ENCODE data around the gene HIGD1A.

DNA sequence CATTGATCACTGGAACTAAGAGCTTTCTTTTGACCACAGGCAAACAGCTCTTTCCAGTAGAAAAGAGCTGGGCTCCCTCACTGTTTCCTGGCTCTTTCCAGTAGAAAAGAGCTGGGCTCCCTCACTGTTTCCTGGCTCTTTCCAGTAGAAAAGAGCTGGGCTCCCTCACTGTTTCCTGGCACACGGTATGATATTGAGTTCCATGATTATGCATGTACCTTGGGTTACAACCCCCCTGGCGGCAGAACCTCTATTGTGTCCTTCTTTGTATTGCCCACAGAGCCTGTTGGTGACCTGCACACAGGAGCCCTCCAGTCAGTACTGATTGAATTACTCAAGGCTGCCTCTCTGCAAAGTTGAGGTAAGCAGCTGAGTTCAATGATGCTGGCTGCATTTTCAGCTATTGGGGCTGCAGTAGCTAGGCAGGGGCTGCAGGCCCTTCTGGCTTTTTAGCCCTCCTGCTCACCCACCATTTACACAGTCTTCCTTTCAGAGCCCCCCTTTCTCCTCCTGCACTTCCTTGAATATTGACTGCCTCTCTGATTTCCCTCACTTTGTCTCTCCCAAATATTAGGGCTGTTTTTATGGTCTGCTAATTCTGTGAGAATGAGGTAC is 15.2 kb upstream of the HIGD1A start:
- TF ChIP-seq, protein P1, sequence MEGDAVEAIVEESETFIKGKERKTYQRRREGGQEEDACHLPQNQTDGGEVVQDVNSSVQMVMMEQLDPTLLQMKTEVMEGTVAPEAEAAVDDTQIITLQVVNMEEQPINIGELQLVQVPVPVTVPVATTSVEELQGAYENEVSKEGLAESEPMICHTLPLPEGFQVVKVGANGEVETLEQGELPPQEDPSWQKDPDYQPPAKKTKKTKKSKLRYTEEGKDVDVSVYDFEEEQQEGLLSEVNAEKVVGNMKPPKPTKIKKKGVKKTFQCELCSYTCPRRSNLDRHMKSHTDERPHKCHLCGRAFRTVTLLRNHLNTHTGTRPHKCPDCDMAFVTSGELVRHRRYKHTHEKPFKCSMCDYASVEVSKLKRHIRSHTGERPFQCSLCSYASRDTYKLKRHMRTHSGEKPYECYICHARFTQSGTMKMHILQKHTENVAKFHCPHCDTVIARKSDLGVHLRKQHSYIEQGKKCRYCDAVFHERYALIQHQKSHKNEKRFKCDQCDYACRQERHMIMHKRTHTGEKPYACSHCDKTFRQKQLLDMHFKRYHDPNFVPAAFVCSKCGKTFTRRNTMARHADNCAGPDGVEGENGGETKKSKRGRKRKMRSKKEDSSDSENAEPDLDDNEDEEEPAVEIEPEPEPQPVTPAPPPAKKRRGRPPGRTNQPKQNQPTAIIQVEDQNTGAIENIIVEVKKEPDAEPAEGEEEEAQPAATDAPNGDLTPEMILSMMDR (IDR thresholded peaks at IDR 0.05; ENCODE audit: insufficient read depth, low read length, poor library complexity, severe bottlenecking), result no peak
- TF ChIP-seq EZH2phosphoT487 (conservative IDR thresholded peaks at IDR 0.05; ENCODE audit: low read length), result no peak
